ENCODE measurements around the gene C16orf95.

C16orf95 gene

DNA sequence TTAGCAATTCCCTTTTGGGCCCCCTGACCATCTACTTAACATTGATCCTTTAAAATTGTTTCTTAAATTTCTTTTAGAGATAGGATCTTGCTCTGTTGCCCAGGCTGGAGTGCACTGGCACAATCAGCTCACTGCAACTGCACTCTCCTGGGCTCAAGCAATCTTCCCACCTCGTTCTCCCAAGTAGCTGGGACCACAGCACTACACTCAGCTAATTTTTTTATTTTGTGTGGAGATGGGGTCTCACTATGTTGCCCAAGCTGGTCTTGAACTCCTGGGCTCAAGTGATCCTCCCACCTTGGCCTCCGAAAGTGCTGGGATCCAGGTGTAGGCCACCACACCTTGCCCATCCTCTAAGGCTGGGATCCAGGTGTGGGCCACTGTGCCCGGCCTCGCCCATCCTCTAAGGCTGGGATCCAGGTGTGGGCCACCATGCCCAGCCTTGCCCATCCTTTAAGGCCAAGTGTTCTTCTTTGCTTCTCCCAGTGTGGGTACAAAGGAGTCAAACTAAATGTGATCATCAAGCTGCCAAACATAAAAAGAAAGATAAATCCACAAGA, 13.2 kb downstream of the C16orf95 start:
- FAIRE-seq (no peak), DNase-seq (ENCODE audit: insufficient read length, low spot score) (no peak)
- TF ChIP-seq, protein P1, sequence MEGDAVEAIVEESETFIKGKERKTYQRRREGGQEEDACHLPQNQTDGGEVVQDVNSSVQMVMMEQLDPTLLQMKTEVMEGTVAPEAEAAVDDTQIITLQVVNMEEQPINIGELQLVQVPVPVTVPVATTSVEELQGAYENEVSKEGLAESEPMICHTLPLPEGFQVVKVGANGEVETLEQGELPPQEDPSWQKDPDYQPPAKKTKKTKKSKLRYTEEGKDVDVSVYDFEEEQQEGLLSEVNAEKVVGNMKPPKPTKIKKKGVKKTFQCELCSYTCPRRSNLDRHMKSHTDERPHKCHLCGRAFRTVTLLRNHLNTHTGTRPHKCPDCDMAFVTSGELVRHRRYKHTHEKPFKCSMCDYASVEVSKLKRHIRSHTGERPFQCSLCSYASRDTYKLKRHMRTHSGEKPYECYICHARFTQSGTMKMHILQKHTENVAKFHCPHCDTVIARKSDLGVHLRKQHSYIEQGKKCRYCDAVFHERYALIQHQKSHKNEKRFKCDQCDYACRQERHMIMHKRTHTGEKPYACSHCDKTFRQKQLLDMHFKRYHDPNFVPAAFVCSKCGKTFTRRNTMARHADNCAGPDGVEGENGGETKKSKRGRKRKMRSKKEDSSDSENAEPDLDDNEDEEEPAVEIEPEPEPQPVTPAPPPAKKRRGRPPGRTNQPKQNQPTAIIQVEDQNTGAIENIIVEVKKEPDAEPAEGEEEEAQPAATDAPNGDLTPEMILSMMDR (IDR thresholded peaks at IDR 0.05; ENCODE audit: insufficient read depth, missing control alignments) = no peak

DNA sequence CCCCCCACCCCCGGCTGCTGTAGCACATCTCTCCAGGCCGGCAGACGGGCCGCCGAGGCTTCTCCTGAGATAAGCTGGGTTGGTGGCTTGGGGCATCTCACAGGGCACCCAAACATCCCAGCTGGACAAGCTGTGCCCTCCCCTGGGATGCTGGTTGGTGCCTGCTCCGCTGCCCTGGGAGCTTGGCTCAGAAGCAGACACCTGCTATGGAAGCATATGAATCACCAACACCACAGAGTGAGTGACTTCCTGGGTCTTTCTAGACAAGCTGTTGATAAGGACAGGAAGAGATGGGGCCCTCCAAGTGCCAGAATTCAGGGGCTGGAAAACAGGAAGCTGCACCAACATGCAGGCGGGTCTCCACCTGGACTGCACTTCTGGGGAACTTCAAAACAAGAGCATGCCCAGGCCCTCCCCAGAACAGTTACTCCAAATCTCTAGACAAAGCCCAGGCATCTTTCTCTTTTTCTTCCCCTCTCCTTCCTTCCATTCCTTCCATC, 13.7 kb downstream of the C16orf95 start:
- no peak for DNase-seq (ENCODE audit: insufficient read length, low spot score)
- TF ChIP-seq, protein P1 (IDR thresholded peaks at IDR 0.05; ENCODE audit: insufficient read depth, missing control alignments) = no peak

DNA sequence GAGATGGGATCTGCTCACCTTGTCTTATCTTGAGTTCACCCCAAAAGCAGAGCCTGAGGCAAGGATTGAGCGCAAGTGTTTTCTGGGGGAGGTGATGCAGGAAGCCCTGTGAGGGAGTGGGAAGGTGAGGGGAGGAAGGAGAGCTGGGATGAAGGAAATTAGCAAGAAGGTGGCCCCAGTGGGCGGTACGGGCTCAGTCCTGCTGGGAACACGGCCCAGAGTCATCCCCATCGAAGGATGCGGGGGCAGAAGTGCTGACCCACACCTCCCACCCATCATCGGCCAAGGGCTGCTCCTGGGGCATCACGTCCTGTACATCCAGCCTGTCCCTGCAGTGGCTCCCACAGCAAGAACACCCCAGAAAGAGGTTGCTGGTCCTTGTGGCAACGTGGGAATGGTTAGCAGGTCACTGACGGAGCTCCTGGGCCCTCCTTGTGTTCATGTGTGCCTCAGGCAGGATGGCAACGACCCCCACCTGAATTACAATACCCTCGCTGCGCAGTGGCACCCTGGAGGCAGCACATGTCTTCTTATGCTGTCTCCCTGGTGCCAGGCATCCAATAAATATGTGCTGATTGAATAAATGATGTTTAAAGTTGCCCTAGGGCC, 18.2 kb downstream of the C16orf95 start:
- FAIRE-seq (no peak), DNase-seq (ENCODE audit: insufficient read length, low spot score) (no peak)
- TF ChIP-seq, protein P1 (IDR thresholded peaks at IDR 0.05; ENCODE audit: insufficient read depth, missing control alignments) = no peak

More for the DNA sequence above, 13.7 kb downstream of the C16orf95 start:
- FAIRE-seq = no peak

DNA sequence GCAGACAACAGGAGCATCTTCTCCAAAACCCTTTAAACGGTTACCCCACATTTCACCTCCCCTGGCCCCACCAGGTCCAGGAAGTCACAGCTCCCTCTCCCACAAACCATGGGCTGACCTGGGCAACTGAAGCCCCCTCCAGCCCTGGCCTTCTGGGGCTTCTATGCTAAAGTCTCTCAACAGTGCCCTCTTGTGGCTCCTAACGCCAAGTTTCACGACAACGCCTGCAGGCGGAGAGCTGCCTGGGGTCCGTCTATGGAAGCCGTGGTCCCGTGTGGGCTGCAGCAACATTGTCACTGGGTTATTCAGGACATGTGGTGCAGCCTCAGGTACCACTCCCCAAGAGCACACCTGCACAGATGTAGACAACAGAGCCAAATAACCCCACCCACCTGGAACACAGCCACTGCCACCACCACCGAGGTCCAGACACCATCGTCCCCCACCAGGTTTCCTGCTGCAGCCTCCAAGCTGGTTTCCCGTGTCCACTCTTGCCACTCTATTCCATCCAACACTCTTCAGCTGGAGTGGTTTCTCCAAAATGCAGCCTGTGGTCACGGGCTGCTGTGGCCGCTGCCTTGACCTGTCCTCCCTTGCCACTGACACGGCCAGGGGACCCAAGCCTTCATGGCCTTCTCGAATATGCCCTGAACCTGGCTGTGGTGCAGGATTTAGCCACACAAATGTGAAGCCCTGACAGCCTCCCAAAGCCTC, 19.1 kb downstream of the C16orf95 start:
- DNase-seq (ENCODE audit: insufficient read length, low spot score) = no peak
- FAIRE-seq = no peak
- TF ChIP-seq, protein P1 (IDR thresholded peaks at IDR 0.05; ENCODE audit: insufficient read depth, missing control alignments) = peak; percentile 60

DNA sequence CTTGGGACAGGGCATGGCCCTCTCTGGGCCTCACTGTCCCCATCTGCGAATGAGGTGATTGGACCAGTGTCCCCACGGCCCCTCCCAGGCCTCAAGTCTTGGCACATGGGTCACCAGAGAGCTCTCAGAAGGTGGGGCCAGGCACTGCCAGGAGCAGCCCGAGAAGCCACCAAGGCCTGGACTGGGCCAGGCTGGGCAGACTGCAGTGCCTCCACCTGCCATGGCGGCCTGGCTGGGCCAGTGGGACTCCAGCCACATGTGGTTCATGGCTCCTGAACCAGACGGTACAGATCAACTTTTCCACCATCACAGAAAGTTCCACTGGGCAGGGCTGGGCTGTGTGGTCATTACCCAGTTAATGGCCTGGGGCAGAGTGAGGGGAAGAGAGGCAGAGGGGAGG, 19.8 kb downstream of the C16orf95 start:
- FAIRE-seq (no peak), DNase-seq (ENCODE audit: insufficient read length, low spot score) (no peak)
- TF ChIP-seq, protein P1 (IDR thresholded peaks at IDR 0.05; ENCODE audit: insufficient read depth, missing control alignments) = no peak

DNA sequence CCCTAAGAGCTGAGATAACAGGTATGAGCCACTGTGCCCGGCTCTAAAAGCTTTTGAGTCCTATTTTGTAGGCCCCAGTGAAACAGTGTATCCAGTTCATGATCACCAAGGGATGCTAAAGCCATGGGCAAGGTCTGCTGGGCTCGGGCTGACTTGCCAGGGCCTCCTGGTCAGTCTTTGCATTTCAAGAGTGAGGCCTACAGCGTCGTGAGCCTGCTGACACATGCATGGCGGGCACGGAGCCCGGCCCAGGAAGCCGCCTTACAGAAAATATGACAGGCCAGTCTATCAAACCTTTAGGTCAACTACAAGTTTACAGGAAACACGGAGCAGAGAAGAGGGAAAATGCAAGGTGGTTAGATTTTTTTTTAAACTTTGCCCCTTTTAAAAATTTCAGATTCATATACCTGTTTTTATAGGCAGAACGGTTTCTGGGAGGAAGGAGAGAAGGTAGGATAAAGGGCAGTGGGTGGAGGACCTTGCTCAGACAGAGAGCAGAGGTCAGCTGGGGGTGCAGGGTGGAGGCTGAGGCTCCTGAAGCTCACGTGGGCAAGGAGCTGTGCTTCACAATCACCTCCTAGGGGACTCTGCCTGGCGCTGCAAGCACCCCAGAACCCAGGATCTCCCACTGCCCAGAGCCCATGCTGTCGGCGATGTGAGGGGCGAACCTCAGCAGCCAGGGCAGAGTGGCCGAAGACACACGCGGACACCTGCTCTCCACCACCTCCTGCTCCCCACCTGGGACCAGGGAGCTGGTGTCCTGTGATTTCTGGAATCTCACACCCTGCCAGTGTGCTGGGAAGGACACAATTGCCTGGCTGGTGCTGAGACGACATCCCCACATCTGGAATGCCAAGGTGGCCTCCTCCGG, 21.3 kb downstream of the C16orf95 start:
- FAIRE-seq = no peak
- DNase-seq (ENCODE audit: insufficient read length, low spot score) = no peak
- TF ChIP-seq, protein P1 (IDR thresholded peaks at IDR 0.05; ENCODE audit: insufficient read depth, missing control alignments) = no peak
